Thoracic aorta (tissue), 2 donors: ENCODE measurements around the gene COX7A2. TPM values are rescaled to one million over a fixed set of nuclear protein-coding genes. Genes with fewer than 3 reads are reported as not detected.

Source experiments
- ATAC-seq: fragments of 150-250 bp; one replicate; pipeline ENCODE4 v1.8.0; 2017; ENCODE audit warnings: low read depth; ENCODE audit not compliant: insufficient number of reproducible peaks, low FRiP score
- DNase-seq: peaks from one replicate; pipeline ENCODE4 v3.0.0-alpha.2; 2020; ENCODE audit warnings: low spot score
- H3K27ac ChIP-seq, 2 donors: fragments of 200-600 bp; sonication (generic); 1 replicate in 1 of 2; 2 replicates in 1 of 2; pipeline ENCODE4 v1.5.1; 2016; ENCODE audit warnings: mild to moderate bottlenecking in 2 of 2, moderate library complexity in 2 of 2
- H3K27me3 ChIP-seq: fragments of 200-600 bp; sonication (generic); replicated peaks from 2 replicates; pipeline ENCODE4 v1.6.0; 2016; ENCODE audit warnings: mild to moderate bottlenecking; ENCODE audit not compliant: insufficient read depth
- H3K36me3 ChIP-seq: fragments of 200-600 bp; sonication (generic); one replicate; pipeline ENCODE4 v1.5.1; 2016
- H3K4me1 ChIP-seq, 2 donors: fragments of 200-600 bp; sonication (generic); 1 replicate in 1 of 2; 2 replicates in 1 of 2; pipeline versions ENCODE4 v1.5.1 to v1.6.0; 2016; ENCODE audit warnings: low read depth in 2 of 2, mild to moderate bottlenecking in 1 of 2; ENCODE audit not compliant: control insufficient read depth in 1 of 2
- H3K4me3 ChIP-seq: fragments of 200-600 bp; sonication (generic); 2 replicates; pipeline ENCODE4 v1.5.1; 2016; ENCODE audit warnings: mild to moderate bottlenecking
- H3K9me3 ChIP-seq: fragments of 200-600 bp; sonication (generic); 2 replicates; pipeline ENCODE4 v1.5.1; 2016
- CTCF ChIP-seq: fragments of 200-600 bp; sonication (generic); IDR thresholded peaks from one replicate; pipeline ENCODE4 v1.5.1; 2019; ENCODE audit warnings: antibody characterized with exemption
- total RNA-seq, 2 donors: library from RNA; depleted of rRNA; stranded (reverse); fragments of >200 nt; gene quantifications; one replicate each; pipeline versions ENCODE4 v1.1.0 to v1.2.3, GENCODE V29; 2016

The COX7A2 gene
- total RNA-seq, 2 donors from 2014 or later, result 101 to 643 TPM

- Histone ChIP-seq H3K27ac (no peak overlapping the region), H3K27me3 (no peaks in the 10 kb centered on the region), H3K9me3 (no peaks in the 10 kb centered on the region), H3K4me1 (peaks cover 29 to 53% of the 10 kb centered on the region in 2 donors), H3K36me3 (no peaks in the 10 kb centered on the region), H3K4me3 (no peak overlapping the region)
- ATAC-seq (no peak), DNase-seq (no peak)
- TF ChIP-seq CTCF, result no peak
Observed at GRCh38 chr6:75288023-75288422, 44.4 kb upstream of the COX7A2 start.

GRCh38 chr6:75287424-75287823, 43.8 kb upstream of the COX7A2 start:
- TF ChIP-seq CTCF, result no peak
- no peak for ATAC-seq
- no peak overlapping the region for H3K4me3 ChIP-seq

GRCh38 chr6:75286955-75287354, 43.4 kb upstream of the COX7A2 start:
- Histone ChIP-seq H3K4me1 (peaks cover 21 to 45% of the 10 kb centered on the region in 2 donors), H3K9me3 (no peaks in the 10 kb centered on the region), H3K4me3 (no peak overlapping the region), H3K36me3 (no peaks in the 10 kb centered on the region), H3K27me3 (no peaks in the 10 kb centered on the region), H3K27ac (no peak overlapping the region)
- ATAC-seq, result no peak
- no peak for TF ChIP-seq CTCF
- DNase-seq, result no peak

More at GRCh38 chr6:75287424-75287823, 43.8 kb upstream of the COX7A2 start:
- Histone ChIP-seq H3K4me1 (peaks cover 25 to 47% of the 10 kb centered on the region in 2 donors), H3K36me3 (no peaks in the 10 kb centered on the region), H3K27ac (no peak overlapping the region), H3K27me3 (no peaks in the 10 kb centered on the region), H3K9me3 (no peaks in the 10 kb centered on the region)
- DNase-seq, result no peak

- DNase-seq (no peak), ATAC-seq (no peak)
- H3K4me3 ChIP-seq, result peak overlapping the region; percentile 97
- H3K27me3 ChIP-seq, result no peaks in the 10 kb centered on the region
- H3K9me3 ChIP-seq, result no peaks in the 10 kb centered on the region
- no peaks in the 10 kb centered on the region for H3K36me3 ChIP-seq
- H3K4me1 ChIP-seq, result peaks cover 18 to 46% of the 10 kb centered on the region in 2 donors
- no peak for TF ChIP-seq CTCF
- peak overlapping the region; percentile 80 to 93 for H3K27ac ChIP-seq
Observed at GRCh38 chr6:75285283-75285639, 41.7 kb upstream of the COX7A2 start.

GRCh38 chr6:75284632-75285282, 41.2 kb upstream of the COX7A2 start, which contains the start of gene TMEM30A:
TSS of gene TMEM30A (minus strand) at chr6:75284792. CDS start at chr6:75284638, 154 bp downstream.
- DNase-seq, result peak; percentile 85
- no peaks in the 10 kb centered on the region for H3K27me3 ChIP-seq
- H3K4me3 ChIP-seq, result peak within 1 kb of the TSS; percentile 97
- no peaks in the 10 kb centered on the region for H3K9me3 ChIP-seq
- no peaks in the 10 kb centered on the region for H3K36me3 ChIP-seq
- H3K4me1 ChIP-seq, result peaks cover 17 to 46% of the 10 kb centered on the region in 2 donors
- no peak for TF ChIP-seq CTCF
- peak; percentile 100 for ATAC-seq
- peak within 1 kb of the TSS; percentile 82 to 93 for H3K27ac ChIP-seq
